WERI-Rb-1 (cell line): ENCODE results near the gene H1-8.
"Not testable (repeated sequence)": the region's sequence is repeated elsewhere in the genome, so short reads cannot be mapped to it uniquely, and the experiment has no call there.

Experiments
- DNase-seq: peaks from one replicate; pipeline ENCODE4 v3.0.0-alpha.2; 2020
- H3K27ac ChIP-seq: fragments of 250-450 bp; sonication (Bioruptor Pico); 2 replicates; pipeline ENCODE4 v1.5.1; 2020; ENCODE audit warnings: mild to moderate bottlenecking, moderate library complexity
- H3K27me3 ChIP-seq: fragments of 250-450 bp; sonication (Bioruptor Pico); 2 replicates; pipeline ENCODE4 v1.5.1; 2021; ENCODE audit warnings: mild to moderate bottlenecking, low read depth, moderate library complexity; ENCODE audit not compliant: insufficient read depth, severe bottlenecking
- H3K36me3 ChIP-seq: fragments of 250-450 bp; sonication (Bioruptor Pico); 2 replicates; pipeline ENCODE4 v1.5.1; 2020; ENCODE audit warnings: mild to moderate bottlenecking, moderate library complexity
- H3K4me3 ChIP-seq: 2 replicates; pipeline ENCODE4 v1.5.1; 2011; ENCODE audit warnings: low read depth, mild to moderate bottlenecking, control low read depth, low read length
- H3K9me3 ChIP-seq: fragments of 250-450 bp; sonication (Bioruptor Pico); 2 replicates; pipeline ENCODE4 v1.5.1; 2021; ENCODE audit warnings: mild to moderate bottlenecking, moderate library complexity; ENCODE audit not compliant: severe bottlenecking
- TF ChIP-seq, protein P1 (sequence below): IDR thresholded peaks from 2 replicates; pipeline ENCODE4 v1.5.1; 2011; ENCODE audit warnings: low read depth, mild to moderate bottlenecking, control low read depth, inconsistent platforms, low read length

H1-8 gene

DNA sequence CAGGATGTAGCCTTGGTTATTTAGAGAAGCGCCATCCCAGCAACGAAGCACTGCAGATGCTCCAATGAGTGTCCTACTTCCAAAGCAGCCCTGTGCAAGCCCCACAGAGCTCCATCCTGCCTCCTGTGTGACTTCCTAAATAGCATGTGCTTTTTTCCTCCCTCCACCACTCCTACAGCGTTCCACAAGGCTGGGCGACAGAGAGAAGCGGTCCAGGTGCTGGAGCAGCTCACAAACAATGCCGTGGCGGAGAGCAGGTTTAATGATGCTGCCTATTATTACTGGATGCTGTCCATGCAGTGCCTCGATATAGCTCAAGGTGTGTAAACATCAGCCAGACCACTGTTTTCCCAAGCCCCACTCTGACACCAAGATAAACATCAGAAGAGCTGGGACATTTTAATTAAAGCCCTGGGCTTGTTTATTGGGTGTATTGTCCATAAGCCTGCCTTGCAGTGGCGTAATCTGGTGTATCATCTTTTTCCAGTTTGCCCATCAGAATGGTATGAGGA lies 36.7 kb upstream of the H1-8 start:
- H3K27ac ChIP-seq = no peak overlapping the region
- H3K4me3 ChIP-seq = no peak overlapping the region
- no peaks in the 10 kb centered on the region for H3K27me3 ChIP-seq
- H3K9me3 ChIP-seq = no peaks in the 10 kb centered on the region
- DNase-seq = no peak
- TF ChIP-seq, protein P1, sequence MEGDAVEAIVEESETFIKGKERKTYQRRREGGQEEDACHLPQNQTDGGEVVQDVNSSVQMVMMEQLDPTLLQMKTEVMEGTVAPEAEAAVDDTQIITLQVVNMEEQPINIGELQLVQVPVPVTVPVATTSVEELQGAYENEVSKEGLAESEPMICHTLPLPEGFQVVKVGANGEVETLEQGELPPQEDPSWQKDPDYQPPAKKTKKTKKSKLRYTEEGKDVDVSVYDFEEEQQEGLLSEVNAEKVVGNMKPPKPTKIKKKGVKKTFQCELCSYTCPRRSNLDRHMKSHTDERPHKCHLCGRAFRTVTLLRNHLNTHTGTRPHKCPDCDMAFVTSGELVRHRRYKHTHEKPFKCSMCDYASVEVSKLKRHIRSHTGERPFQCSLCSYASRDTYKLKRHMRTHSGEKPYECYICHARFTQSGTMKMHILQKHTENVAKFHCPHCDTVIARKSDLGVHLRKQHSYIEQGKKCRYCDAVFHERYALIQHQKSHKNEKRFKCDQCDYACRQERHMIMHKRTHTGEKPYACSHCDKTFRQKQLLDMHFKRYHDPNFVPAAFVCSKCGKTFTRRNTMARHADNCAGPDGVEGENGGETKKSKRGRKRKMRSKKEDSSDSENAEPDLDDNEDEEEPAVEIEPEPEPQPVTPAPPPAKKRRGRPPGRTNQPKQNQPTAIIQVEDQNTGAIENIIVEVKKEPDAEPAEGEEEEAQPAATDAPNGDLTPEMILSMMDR = no peak
- H3K36me3 ChIP-seq = peaks cover 14% of the 10 kb centered on the region

DNA sequence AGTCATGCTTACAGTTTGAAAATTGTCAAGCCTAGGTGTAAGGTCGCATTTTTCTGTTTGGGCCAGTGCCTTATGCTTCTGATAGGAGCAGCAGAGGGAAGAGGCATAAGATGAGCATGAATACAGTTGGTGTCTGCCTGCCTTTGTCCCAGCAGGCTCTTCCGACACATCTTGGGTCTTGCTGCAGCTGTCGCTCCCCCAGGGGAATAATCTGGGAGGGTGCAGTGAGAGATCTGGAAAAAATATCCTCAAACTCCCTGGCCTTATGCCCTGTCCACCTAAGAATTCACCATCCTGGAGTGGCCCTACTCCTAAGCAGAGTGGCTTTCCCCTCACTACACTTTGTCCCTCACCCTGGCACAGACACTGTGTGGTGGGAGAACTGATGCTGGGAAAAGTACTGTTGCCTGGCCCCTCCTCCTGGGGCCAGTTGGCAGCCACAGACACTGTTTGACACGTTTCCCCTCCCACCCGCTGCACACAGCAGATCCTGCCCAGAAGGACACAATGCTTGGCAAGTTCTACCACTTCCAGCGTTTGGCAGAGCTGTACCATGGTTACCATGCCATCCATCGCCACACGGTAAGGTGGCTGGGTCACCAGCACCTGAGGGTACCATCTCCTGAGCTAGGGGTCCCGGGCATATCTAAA lies 35.7 kb upstream of the H1-8 start:
- Histone ChIP-seq H3K36me3 (peaks cover 16% of the 10 kb centered on the region), H3K9me3 (no peaks in the 10 kb centered on the region), H3K27me3 (no peaks in the 10 kb centered on the region), H3K4me3 (no peak overlapping the region), H3K27ac (no peak overlapping the region)
- TF ChIP-seq, protein P1 = no peak
- no peak for DNase-seq

DNA sequence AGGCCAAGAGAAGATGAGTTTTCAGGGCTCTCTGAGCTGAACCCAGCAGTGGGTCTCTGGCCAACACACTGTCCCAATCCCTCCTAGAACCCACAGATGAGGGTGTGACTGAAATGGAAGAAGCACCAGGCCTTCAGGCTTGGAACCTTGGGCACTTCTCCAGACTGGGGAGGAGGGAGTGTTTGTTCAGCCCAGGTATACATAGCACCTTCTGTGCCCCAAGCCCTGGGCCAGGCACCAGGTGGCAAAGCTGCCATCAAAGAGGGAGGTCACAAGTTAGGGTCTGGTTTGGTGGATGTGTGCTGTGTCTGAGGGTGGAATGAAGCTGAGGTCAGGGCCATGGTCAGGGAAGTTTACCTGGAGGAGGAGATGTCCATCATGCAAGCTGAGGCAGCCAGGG lies 30.4 kb upstream of the H1-8 start:
- Histone ChIP-seq H3K4me3 (no peak overlapping the region), H3K27me3 (no peaks in the 10 kb centered on the region), H3K27ac (no peak overlapping the region), H3K9me3 (no peaks in the 10 kb centered on the region), H3K36me3 (peaks cover 5% of the 10 kb centered on the region)
- no peak for DNase-seq
- TF ChIP-seq, protein P1 = no peak

DNA sequence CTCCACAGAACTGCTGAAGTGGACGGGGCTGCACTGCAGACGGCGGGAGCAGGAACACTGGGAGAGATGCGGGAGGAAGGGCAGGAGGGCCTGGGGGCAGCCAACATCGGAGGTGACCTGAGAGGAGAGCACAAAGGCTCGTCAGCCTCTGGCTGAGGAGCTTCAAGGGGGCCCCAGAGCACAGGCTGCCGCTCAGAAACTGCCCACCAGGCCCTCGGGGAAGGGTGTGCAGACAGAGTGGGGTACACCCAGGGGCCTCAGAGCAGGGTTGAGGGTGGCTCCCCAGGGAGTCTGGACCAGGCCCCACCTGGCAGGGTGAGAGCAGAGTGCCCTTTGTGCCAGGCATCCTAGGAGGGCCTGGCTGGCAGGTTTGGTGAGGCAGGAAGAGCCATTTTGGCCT lies 29.3 kb upstream of the H1-8 start:
- Histone ChIP-seq H3K9me3 (no peaks in the 10 kb centered on the region), H3K27ac (no peak overlapping the region), H3K27me3 (no peaks in the 10 kb centered on the region), H3K36me3 (peaks cover 2% of the 10 kb centered on the region), H3K4me3 (no peak overlapping the region)
- TF ChIP-seq, protein P1 = no peak
- DNase-seq = no peak

DNA sequence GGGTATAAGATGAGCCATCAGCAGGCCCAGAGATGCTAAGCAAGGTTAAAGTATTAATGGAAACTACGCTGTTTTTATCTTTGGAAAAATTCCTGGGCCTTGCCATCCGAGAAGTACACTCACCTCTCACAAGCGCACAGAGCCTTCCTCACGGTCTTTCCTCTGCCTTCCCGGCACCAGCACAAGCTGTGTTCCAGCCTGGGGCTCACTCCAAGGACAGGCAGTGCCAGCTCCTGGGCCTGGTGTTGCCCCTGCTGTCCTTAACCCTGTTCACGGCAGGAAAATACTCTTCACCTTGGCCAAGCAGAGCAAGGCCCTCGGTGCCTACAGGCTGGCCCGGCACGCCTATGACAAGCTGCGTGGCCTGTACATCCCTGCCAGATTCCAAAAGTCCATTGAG lies 28.9 kb upstream of the H1-8 start:
- TF ChIP-seq, protein P1 = no peak
- H3K36me3 ChIP-seq = peaks cover 2% of the 10 kb centered on the region
- no peaks in the 10 kb centered on the region for H3K9me3 ChIP-seq
- no peak overlapping the region for H3K4me3 ChIP-seq
- DNase-seq = no peak
- no peaks in the 10 kb centered on the region for H3K27me3 ChIP-seq
- no peak overlapping the region for H3K27ac ChIP-seq

DNA sequence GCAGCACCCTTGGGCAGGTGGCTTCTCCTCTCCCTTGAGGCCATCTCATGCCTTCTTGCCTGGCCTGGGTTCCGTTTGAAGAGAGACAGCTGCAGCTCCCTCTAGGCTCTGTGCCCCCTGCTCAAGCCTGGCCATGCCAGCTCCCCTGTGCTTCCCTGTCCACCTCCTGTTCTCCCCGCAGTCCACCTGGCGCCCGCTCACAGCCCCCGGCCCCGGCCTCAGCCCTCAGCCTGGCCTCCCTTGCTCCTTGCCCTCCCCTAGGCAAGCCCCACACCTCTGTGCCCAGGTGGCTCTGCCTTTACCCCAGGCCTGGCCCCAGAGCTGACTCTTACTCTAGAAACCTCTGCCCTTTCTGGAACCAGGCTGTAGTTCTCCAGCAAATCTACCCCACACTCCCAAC lies 28.4 kb upstream of the H1-8 start:
- TF ChIP-seq, protein P1 = no peak
- Histone ChIP-seq H3K4me3 (no peak overlapping the region), H3K36me3 (peaks cover 2% of the 10 kb centered on the region), H3K9me3 (no peaks in the 10 kb centered on the region), H3K27me3 (no peaks in the 10 kb centered on the region), H3K27ac (no peak overlapping the region)
- no peak for DNase-seq

DNA sequence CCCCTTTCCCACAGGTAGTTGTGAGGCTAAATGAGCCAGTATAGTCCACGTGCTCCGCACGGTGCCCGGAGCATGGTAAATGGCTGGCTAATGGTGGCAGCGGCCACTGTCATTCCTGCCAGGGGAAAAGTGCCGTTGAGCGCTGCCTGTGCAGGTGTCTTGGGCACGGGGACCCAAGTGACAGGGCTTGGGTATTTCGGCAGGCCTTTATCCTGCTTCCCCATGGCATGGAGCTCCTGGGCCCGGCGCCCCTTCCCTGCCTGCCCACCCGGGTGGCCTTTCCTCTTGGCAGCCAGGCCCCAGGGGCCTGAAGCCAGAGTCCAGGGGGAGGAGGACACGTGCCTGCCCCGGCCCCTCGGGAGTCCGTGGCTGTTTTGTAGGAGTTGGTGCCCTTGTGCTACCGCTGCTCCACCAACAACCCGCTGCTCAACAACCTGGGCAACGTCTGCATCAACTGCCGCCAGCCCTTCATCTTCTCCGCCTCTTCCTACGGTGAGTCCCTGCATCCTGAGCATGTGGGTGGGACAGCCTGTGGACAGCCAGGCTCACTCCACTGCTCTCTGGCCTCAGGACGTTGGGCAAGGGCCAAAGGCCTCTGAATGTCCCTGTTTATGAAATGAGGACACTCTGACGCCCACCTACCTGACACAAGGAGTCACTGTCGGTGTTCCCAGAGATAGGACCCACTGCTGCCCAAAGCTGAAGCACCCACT lies 27.7 kb upstream of the H1-8 start:
- not testable (repeated sequence) for H3K27ac ChIP-seq, H3K36me3 ChIP-seq, H3K27me3 ChIP-seq

DNA sequence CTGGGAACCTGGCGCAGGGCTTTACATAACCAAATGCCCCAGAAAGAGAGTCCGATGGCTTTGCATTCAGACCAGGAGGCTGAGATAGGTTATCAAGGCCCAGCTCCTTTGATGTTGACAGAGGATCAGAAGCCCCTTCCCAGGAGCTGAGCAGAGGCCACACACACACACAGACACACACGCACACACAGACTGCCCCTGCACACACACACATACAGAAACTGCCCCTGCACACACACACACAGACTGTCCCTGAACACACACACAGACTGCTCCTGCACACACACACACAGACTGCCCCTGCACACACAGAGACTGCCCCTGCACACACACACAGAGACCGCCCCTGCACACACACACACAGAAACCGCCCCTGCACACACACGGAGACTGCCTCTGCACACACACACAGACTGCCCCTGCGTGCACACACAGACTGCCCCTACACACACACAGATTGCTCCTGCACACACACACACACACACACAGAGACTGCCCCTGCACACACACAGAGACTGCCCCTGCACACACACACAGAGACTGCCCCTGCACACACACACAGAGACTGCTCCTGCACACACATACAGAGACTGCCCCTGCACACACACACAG lies 27.0 kb upstream of the H1-8 start:
- H3K4me3 ChIP-seq, H3K36me3 ChIP-seq, H3K9me3 ChIP-seq, H3K27me3 ChIP-seq, H3K27ac ChIP-seq, DNase-seq: not testable (repeated sequence)

More for the DNA sequence above, 27.7 kb upstream of the H1-8 start:
- not testable (repeated sequence) for H3K9me3 ChIP-seq, H3K4me3 ChIP-seq, DNase-seq
